ENCODE data around the gene NKAIN1.
"Not testable (repeated sequence)": the region's sequence is repeated elsewhere in the genome, so short reads cannot be mapped to it uniquely, and the experiment has no call there.

Gene NKAIN1

GRCh38 chr1:31148409-31148808, 91.3 kb downstream of the NKAIN1 start:
- DNase-seq = no peak

GRCh38 chr1:31145648-31146047, 94.0 kb downstream of the NKAIN1 start:
- no peak for DNase-seq

- no peak for DNase-seq
Measured at GRCh38 chr1:31144442-31144841, 95.2 kb downstream of the NKAIN1 start.

- no peak for DNase-seq
Measured at GRCh38 chr1:31143455-31143854, 96.2 kb downstream of the NKAIN1 start.

GRCh38 chr1:31142406-31142805, 97.3 kb downstream of the NKAIN1 start:
- DNase-seq = no peak

- no peak for DNase-seq
Measured at GRCh38 chr1:31140299-31140698, 99.4 kb downstream of the NKAIN1 start.

GRCh38 chr1:31138797-31139521, 100.7 kb downstream of the NKAIN1 start:
- DNase-seq = not testable (repeated sequence)

- DNase-seq = not testable (repeated sequence)
Measured at GRCh38 chr1:31137873-31138272, 101.8 kb downstream of the NKAIN1 start.

- DNase-seq = no peak
Measured at GRCh38 chr1:31135973-31136600, 103.6 kb downstream of the NKAIN1 start.

GRCh38 chr1:31133368-31133767, 106.3 kb downstream of the NKAIN1 start:
- no peak for DNase-seq
